GM23338 (cell line): Measurements from ENCODE around the gene COL26A1.
"Not testable (repeated sequence)": the region's sequence is repeated elsewhere in the genome, so short reads cannot be mapped to it uniquely, and the experiment has no call there.

ENCODE experiments used
- EZH2 ChIP-seq: fragments of 200-600 bp; sonication (generic); IDR thresholded peaks from one replicate; pipeline ENCODE4 v1.8.0; 2017; ENCODE audit warnings: antibody characterized with exemption, mild to moderate bottlenecking, low read depth; ENCODE audit not compliant: unreplicated experiment
- JUNB ChIP-seq: IDR thresholded peaks from one replicate; pipeline ENCODE4 v1.6.1; 2016; ENCODE audit warnings: antibody characterized with exemption; ENCODE audit not compliant: unreplicated experiment
- POLR2AphosphoS5 ChIP-seq: IDR thresholded peaks from 2 replicates; pipeline ENCODE4 v1.6.1; 2016; ENCODE audit warnings: antibody characterized with exemption, low read depth
- REST ChIP-seq: IDR thresholded peaks from one replicate; pipeline ENCODE4 v1.6.1; 2018; ENCODE audit warnings: antibody characterized with exemption; ENCODE audit not compliant: unreplicated experiment
- TF ChIP-seq, protein P1 (sequence below), 2 experiments: fragments of 200-600 bp in 1 of 2; sonication (generic) in 1 of 2; conservative IDR thresholded peaks; 2 replicates each; pipeline versions ENCODE4 v1.5.1 to v1.6.1; 2016 to 2017; ENCODE audit warnings: antibody characterized with exemption in 2 of 2, low read depth in 2 of 2, mild to moderate bottlenecking in 2 of 2, moderate library complexity in 1 of 2
- TF ChIP-seq, protein P2 (sequence below): fragments of 250-450 bp; sonication (Bioruptor Pico); IDR thresholded peaks from 2 replicates; pipeline ENCODE4 v1.5.0; 2020; ENCODE audit warnings: mild to moderate bottlenecking, moderate library complexity

- TF ChIP-seq EZH2, POLR2AphosphoS5, REST, JUNB: not testable (repeated sequence)
- TF ChIP-seq, protein P1, sequence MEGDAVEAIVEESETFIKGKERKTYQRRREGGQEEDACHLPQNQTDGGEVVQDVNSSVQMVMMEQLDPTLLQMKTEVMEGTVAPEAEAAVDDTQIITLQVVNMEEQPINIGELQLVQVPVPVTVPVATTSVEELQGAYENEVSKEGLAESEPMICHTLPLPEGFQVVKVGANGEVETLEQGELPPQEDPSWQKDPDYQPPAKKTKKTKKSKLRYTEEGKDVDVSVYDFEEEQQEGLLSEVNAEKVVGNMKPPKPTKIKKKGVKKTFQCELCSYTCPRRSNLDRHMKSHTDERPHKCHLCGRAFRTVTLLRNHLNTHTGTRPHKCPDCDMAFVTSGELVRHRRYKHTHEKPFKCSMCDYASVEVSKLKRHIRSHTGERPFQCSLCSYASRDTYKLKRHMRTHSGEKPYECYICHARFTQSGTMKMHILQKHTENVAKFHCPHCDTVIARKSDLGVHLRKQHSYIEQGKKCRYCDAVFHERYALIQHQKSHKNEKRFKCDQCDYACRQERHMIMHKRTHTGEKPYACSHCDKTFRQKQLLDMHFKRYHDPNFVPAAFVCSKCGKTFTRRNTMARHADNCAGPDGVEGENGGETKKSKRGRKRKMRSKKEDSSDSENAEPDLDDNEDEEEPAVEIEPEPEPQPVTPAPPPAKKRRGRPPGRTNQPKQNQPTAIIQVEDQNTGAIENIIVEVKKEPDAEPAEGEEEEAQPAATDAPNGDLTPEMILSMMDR (conservative IDR thresholded peaks at IDR 0.05; ENCODE audit: low read depth in 2 of 2) = not testable (repeated sequence)
- TF ChIP-seq, protein P2, sequence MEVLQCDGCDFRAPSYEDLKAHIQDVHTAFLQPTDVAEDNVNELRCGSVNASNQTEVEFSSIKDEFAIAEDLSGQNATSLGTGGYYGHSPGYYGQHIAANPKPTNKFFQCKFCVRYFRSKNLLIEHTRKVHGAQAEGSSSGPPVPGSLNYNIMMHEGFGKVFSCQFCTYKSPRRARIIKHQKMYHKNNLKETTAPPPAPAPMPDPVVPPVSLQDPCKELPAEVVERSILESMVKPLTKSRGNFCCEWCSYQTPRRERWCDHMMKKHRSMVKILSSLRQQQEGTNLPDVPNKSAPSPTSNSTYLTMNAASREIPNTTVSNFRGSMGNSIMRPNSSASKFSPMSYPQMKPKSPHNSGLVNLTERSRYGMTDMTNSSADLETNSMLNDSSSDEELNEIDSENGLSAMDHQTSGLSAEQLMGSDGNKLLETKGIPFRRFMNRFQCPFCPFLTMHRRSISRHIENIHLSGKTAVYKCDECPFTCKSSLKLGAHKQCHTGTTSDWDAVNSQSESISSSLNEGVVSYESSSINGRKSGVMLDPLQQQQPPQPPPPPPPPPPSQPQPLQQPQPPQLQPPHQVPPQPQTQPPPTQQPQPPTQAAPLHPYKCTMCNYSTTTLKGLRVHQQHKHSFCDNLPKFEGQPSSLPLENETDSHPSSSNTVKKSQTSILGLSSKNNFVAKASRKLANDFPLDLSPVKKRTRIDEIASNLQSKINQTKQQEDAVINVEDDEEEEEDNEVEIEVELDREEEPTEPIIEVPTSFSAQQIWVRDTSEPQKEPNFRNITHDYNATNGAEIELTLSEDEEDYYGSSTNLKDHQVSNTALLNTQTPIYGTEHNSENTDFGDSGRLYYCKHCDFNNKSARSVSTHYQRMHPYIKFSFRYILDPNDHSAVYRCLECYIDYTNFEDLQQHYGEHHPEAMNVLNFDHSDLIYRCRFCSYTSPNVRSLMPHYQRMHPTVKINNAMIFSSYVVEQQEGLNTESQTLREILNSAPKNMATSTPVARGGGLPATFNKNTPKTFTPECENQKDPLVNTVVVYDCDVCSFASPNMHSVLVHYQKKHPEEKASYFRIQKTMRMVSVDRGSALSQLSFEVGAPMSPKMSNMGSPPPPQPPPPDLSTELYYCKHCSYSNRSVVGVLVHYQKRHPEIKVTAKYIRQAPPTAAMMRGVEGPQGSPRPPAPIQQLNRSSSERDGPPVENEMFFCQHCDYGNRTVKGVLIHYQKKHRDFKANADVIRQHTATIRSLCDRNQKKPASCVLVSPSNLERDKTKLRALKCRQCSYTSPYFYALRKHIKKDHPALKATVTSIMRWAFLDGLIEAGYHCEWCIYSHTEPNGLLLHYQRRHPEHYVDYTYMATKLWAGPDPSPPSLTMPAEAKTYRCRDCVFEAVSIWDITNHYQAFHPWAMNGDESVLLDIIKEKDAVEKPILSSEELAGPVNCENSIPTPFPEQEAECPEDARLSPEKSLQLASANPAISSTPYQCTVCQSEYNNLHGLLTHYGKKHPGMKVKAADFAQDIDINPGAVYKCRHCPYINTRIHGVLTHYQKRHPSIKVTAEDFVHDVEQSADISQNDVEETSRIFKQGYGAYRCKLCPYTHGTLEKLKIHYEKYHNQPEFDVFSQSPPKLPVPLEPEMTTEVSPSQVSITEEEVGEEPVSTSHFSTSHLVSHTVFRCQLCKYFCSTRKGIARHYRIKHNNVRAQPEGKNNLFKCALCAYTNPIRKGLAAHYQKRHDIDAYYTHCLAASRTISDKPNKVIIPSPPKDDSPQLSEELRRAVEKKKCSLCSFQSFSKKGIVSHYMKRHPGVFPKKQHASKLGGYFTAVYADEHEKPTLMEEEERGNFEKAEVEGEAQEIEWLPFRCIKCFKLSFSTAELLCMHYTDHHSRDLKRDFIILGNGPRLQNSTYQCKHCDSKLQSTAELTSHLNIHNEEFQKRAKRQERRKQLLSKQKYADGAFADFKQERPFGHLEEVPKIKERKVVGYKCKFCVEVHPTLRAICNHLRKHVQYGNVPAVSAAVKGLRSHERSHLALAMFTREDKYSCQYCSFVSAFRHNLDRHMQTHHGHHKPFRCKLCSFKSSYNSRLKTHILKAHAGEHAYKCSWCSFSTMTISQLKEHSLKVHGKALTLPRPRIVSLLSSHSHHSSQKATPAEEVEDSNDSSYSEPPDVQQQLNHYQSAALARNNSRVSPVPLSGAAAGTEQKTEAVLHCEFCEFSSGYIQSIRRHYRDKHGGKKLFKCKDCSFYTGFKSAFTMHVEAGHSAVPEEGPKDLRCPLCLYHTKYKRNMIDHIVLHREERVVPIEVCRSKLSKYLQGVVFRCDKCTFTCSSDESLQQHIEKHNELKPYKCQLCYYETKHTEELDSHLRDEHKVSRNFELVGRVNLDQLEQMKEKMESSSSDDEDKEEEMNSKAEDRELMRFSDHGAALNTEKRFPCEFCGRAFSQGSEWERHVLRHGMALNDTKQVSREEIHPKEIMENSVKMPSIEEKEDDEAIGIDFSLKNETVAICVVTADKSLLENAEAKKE (CRISPR knock-in tag) = not testable (repeated sequence)
Observed at GRCh38 chr7:101561293-101561692, 198.6 kb downstream of the COL26A1 start.
